Esophagus muscularis mucosa (tissue), 3 donors: ENCODE measurements around the gene SPP2.

Experiments
- CTCF ChIP-seq, 3 experiments: fragments of 200-600 bp in 2 of 3; fragments of 450-650 bp in 1 of 3; sonication (generic) in 2 of 3; IDR thresholded peaks; one replicate each; pipeline ENCODE4 v1.5.1; 2017 to 2019; ENCODE audit warnings: antibody characterized with exemption in 3 of 3, mild to moderate bottlenecking in 2 of 3, moderate library complexity in 1 of 3
- POLR2A ChIP-seq: fragments of 450-650 bp; IDR thresholded peaks from one replicate; pipeline ENCODE4 v1.6.1; 2017; ENCODE audit warnings: antibody characterized with exemption, moderate library complexity, mild to moderate bottlenecking, low read depth

- TF ChIP-seq CTCF (IDR thresholded peaks at IDR 0.05) (no peak), POLR2A (no peak)
Observed at GRCh38 chr2:234075518-234075915, 25.0 kb downstream of the SPP2 start.
